ENCODE data around the gene TTC28.

The TTC28 gene

GRCh38 chr22:28043266-28043665 lies 636.4 kb downstream of the TTC28 start:
- Histone ChIP-seq H3K4me3 (ENCODE audit: insufficient read depth, low read length, poor library complexity, severe bottlenecking) (no peak overlapping the region), H2AFZ (ENCODE audit: low read depth, low read length, severe bottlenecking) (no peak overlapping the region), H3K4me2 (ENCODE audit: low read depth, low read length, poor library complexity, severe bottlenecking) (no peak overlapping the region), H3K27ac (ENCODE audit: low read depth, low read length) (no peak overlapping the region), H3K36me3 (ENCODE audit: low read length) (no peaks in the 10 kb centered on the region), H3K9me2 (replicated peaks; ENCODE audit: insufficient read depth, low read length) (no peaks in the 10 kb centered on the region), H3K79me2 (ENCODE audit: insufficient read depth, low read length) (no peaks in the 10 kb centered on the region), H4K20me1 (ENCODE audit: low read depth, low read length) (no peaks in the 10 kb centered on the region), H3K27me3 (ENCODE audit: low read length) (no peaks in the 10 kb centered on the region), H3K9me3 (ENCODE audit: insufficient read depth, low read length) (no peaks in the 10 kb centered on the region), H3F3A (ENCODE audit: insufficient read depth) (no peaks in the 10 kb centered on the region), H3K9ac (ENCODE audit: low read length) (no peak overlapping the region)
- TF ChIP-seq EZH2phosphoT487 (conservative IDR thresholded peaks at IDR 0.05; ENCODE audit: low read length), result no peak

- Histone ChIP-seq H3K27me3 (ENCODE audit: low read length) (no peaks in the 10 kb centered on the region), H3K36me3 (ENCODE audit: low read length) (no peaks in the 10 kb centered on the region), H4K20me1 (ENCODE audit: low read depth, low read length) (no peaks in the 10 kb centered on the region), H3K9me2 (replicated peaks; ENCODE audit: insufficient read depth, low read length) (no peaks in the 10 kb centered on the region), H3K79me2 (ENCODE audit: insufficient read depth, low read length) (no peaks in the 10 kb centered on the region), H2AFZ (ENCODE audit: low read depth, low read length, severe bottlenecking) (no peak overlapping the region), H3K4me2 (ENCODE audit: low read depth, low read length, poor library complexity, severe bottlenecking) (no peak overlapping the region), H3K9ac (ENCODE audit: low read length) (no peak overlapping the region), H3K9me3 (ENCODE audit: insufficient read depth, low read length) (no peaks in the 10 kb centered on the region), H3K4me3 (ENCODE audit: insufficient read depth, low read length, poor library complexity, severe bottlenecking) (no peak overlapping the region), H3F3A (ENCODE audit: insufficient read depth) (no peaks in the 10 kb centered on the region), H3K27ac (ENCODE audit: low read depth, low read length) (no peak overlapping the region)
- TF ChIP-seq CTCF (IDR thresholded peaks at IDR 0.05; ENCODE audit: insufficient read depth, low read length, poor library complexity, severe bottlenecking) (no peak), EZH2phosphoT487 (conservative IDR thresholded peaks at IDR 0.05; ENCODE audit: low read length) (no peak)
Measured at GRCh38 chr22:28034760-28035401, 644.8 kb downstream of the TTC28 start.

GRCh38 chr22:28034145-28034759 lies 645.4 kb downstream of the TTC28 start:
- H4K20me1 ChIP-seq (ENCODE audit: low read depth, low read length), result no peaks in the 10 kb centered on the region
- H3F3A ChIP-seq (ENCODE audit: insufficient read depth), result no peaks in the 10 kb centered on the region
- no peak overlapping the region for H3K4me2 ChIP-seq (ENCODE audit: low read depth, low read length, poor library complexity, severe bottlenecking)
- H2AFZ ChIP-seq (ENCODE audit: low read depth, low read length, severe bottlenecking), result no peak overlapping the region
- no peaks in the 10 kb centered on the region for H3K27me3 ChIP-seq (ENCODE audit: low read length)
- no peak overlapping the region for H3K4me3 ChIP-seq (ENCODE audit: insufficient read depth, low read length, poor library complexity, severe bottlenecking)
- no peaks in the 10 kb centered on the region for H3K9me3 ChIP-seq (ENCODE audit: insufficient read depth, low read length)
- H3K9ac ChIP-seq (ENCODE audit: low read length), result no peak overlapping the region
- no peak overlapping the region for H3K27ac ChIP-seq (ENCODE audit: low read depth, low read length)
- TF ChIP-seq CTCF (IDR thresholded peaks at IDR 0.05; ENCODE audit: insufficient read depth, low read length, poor library complexity, severe bottlenecking), result no peak
- TF ChIP-seq EZH2phosphoT487 (conservative IDR thresholded peaks at IDR 0.05; ENCODE audit: low read length), result no peak
- H3K79me2 ChIP-seq (ENCODE audit: insufficient read depth, low read length), result no peaks in the 10 kb centered on the region
- H3K9me2 ChIP-seq (replicated peaks; ENCODE audit: insufficient read depth, low read length), result no peaks in the 10 kb centered on the region
- no peaks in the 10 kb centered on the region for H3K36me3 ChIP-seq (ENCODE audit: low read length)

- H3K36me3 ChIP-seq (ENCODE audit: low read length), result no peaks in the 10 kb centered on the region
- H4K20me1 ChIP-seq (ENCODE audit: low read depth, low read length), result no peaks in the 10 kb centered on the region
- H3K9me2 ChIP-seq (replicated peaks; ENCODE audit: insufficient read depth, low read length), result no peaks in the 10 kb centered on the region
- no peak overlapping the region for H3K4me3 ChIP-seq (ENCODE audit: insufficient read depth, low read length, poor library complexity, severe bottlenecking)
- H3K27ac ChIP-seq (ENCODE audit: low read depth, low read length), result no peak overlapping the region
- H3K79me2 ChIP-seq (ENCODE audit: insufficient read depth, low read length), result no peaks in the 10 kb centered on the region
- no peak overlapping the region for H3K4me2 ChIP-seq (ENCODE audit: low read depth, low read length, poor library complexity, severe bottlenecking)
- no peak for TF ChIP-seq EZH2phosphoT487 (conservative IDR thresholded peaks at IDR 0.05; ENCODE audit: low read length)
- no peak for TF ChIP-seq CTCF (IDR thresholded peaks at IDR 0.05; ENCODE audit: insufficient read depth, low read length, poor library complexity, severe bottlenecking)
- H2AFZ ChIP-seq (ENCODE audit: low read depth, low read length, severe bottlenecking), result no peak overlapping the region
- no peaks in the 10 kb centered on the region for H3K9me3 ChIP-seq (ENCODE audit: insufficient read depth, low read length)
- H3F3A ChIP-seq (ENCODE audit: insufficient read depth), result no peaks in the 10 kb centered on the region
- no peaks in the 10 kb centered on the region for H3K27me3 ChIP-seq (ENCODE audit: low read length)
- H3K9ac ChIP-seq (ENCODE audit: low read length), result no peak overlapping the region
Measured at GRCh38 chr22:28032861-28033260, 646.8 kb downstream of the TTC28 start.

All from SU-DHL-6 (cell line).